K562 (cell line): ENCODE measurements around the gene GNRHR. TPM values are rescaled to one million over a fixed set of nuclear protein-coding genes. Genes with fewer than 3 reads are reported as not detected.

Experiments
- ATAC-seq: fragments of 200-7000 bp; cut with Tn5 transposase; 3 replicates; pipeline ENCODE4 v1.9.1; 2020; ENCODE audit warnings: moderate library complexity
- BruUV-seq: library from RNA; stranded (reverse); fragments of 400-500 nt; replicated peaks from 2 replicates; lab custom pipeline; 2021; lab: Mats Ljungman, UMichigan
- CTCF ChIA-PET: fragments of 300-600 bp; formaldehyde crosslinking; extraction: SDS; loops from one replicate; lab custom pipeline; 2021; ENCODE audit warnings: low intra/inter-chr PET ratio; lab: Yijun Ruan, JAX
- POLR2A ChIA-PET: fragments of 300-600, 350-650 bp; sonication (Branson Sonifier 250); formaldehyde crosslinking; extraction: SDS; loops from one replicate; lab custom pipeline; 2021; ENCODE audit warnings: antibody characterized with exemption, inconsistent platforms; lab: Yijun Ruan, JAX
- DNase-seq, 4 experiments: peaks; one replicate each; pipeline versions ENCODE4 v3.0.0 to v3.0.0-alpha.2; 2011 to 2018; ENCODE audit warnings: low spot score in 3 of 4, mixed read lengths in 3 of 4; ENCODE audit errors: extremely low read depth in 1 of 4
- FAIRE-seq: peaks from 2 replicates; lab custom pipeline; 2011; peaks lifted over from hg19 to GRCh38; lab: Jason Lieb, UNC
- H2AFZ ChIP-seq: 2 replicates; pipeline ENCODE4 v1.6.0; 2011; ENCODE audit warnings: low read depth, low read length, control low read depth, inconsistent platforms
- H3K27ac ChIP-seq: fragments of 200-600 bp; 3 replicates; pipeline ENCODE4 v1.8.0; 2011; ENCODE audit warnings: low read depth, mild to moderate bottlenecking, control low read depth, inconsistent platforms, low read length, moderate library complexity, mixed read lengths; ENCODE audit errors: extremely low read depth
- H3K27me3 ChIP-seq, 2 experiments: fragments of 300-600 bp in 1 of 2; 2 replicates in 1 of 2; 3 replicates in 1 of 2; pipeline versions ENCODE4 v1.6.0 to v1.8.0; 2011; ENCODE audit warnings: inconsistent platforms in 2 of 2, low read length in 2 of 2, mild to moderate bottlenecking in 1 of 2, mixed read lengths in 1 of 2, moderate library complexity in 1 of 2; ENCODE audit not compliant: control insufficient read depth in 2 of 2, insufficient read depth in 2 of 2
- H3K36me3 ChIP-seq: fragments of 300-600 bp; 3 replicates; pipeline ENCODE4 v1.8.0; 2011; ENCODE audit warnings: mild to moderate bottlenecking, low read length, inconsistent platforms; ENCODE audit not compliant: control insufficient read depth, insufficient read depth
- H3K4me1 ChIP-seq, 2 experiments: fragments of 200-600 bp in 1 of 2; replicated peaks in 1 of 2; 2 replicates in 1 of 2; 3 replicates in 1 of 2; pipeline versions ENCODE4 v1.5.1 to v1.8.0; 2011; ENCODE audit warnings: inconsistent platforms in 2 of 2, low read length in 2 of 2, mild to moderate bottlenecking in 1 of 2, mixed read lengths in 1 of 2, moderate library complexity in 1 of 2; ENCODE audit not compliant: control insufficient read depth in 2 of 2, insufficient read depth in 2 of 2
- H3K4me2 ChIP-seq: 2 replicates; pipeline ENCODE4 v1.6.1; 2011; ENCODE audit warnings: low read length, control low read depth, inconsistent platforms, mixed read lengths; ENCODE audit not compliant: insufficient read depth
- H3K4me3 ChIP-seq: fragments of 200-600 bp; sonication (generic), shearing (Covaris generic); 2 replicates; pipeline ENCODE4 v1.5.1; 2016; ENCODE audit warnings: control low read depth, inconsistent platforms
- H3K79me2 ChIP-seq: fragments of 200-600 bp; 3 replicates; pipeline ENCODE4 v1.8.0; 2011; ENCODE audit warnings: low read length, inconsistent platforms; ENCODE audit not compliant: control insufficient read depth, insufficient read depth
- H3K9ac ChIP-seq, 2 experiments: 2 replicates each; pipeline versions ENCODE4 v1.6.0 to v1.6.1; 2011; ENCODE audit warnings: low read depth in 2 of 2, low read length in 2 of 2, control low read depth in 1 of 2, inconsistent platforms in 1 of 2, mild to moderate bottlenecking in 1 of 2, mixed read lengths in 1 of 2; ENCODE audit not compliant: insufficient read depth in 1 of 2
- H3K9me1 ChIP-seq: one replicate; pipeline ENCODE4 v1.6.0; 2011; ENCODE audit warnings: inconsistent platforms, mild to moderate bottlenecking, low read length, moderate library complexity; ENCODE audit not compliant: control insufficient read depth, insufficient read depth
- H3K9me3 ChIP-seq: replicated peaks from 2 replicates; pipeline ENCODE4 v1.5.1; 2011; ENCODE audit warnings: low read depth, low read length, inconsistent platforms; ENCODE audit not compliant: control insufficient read depth, insufficient read depth
- H4K20me1 ChIP-seq: replicated peaks from 2 replicates; pipeline ENCODE4 v1.6.1; 2011; ENCODE audit warnings: low read length, inconsistent platforms, mixed read lengths; ENCODE audit not compliant: control insufficient read depth, insufficient read depth
- CLOCK ChIP-seq: fragments of 250-450 bp; sonication (Bioruptor Pico); IDR thresholded peaks from 2 replicates; pipeline ENCODE4 v1.4.0; 2020; ENCODE audit warnings: mild to moderate bottlenecking, moderate library complexity, borderline replicate concordance
- GTF2A2 ChIP-seq: IDR thresholded peaks from 2 replicates; pipeline ENCODE4 v1.6.1; 2016; ENCODE audit warnings: mild to moderate bottlenecking, missing genetic modification characterization, missing compliant biosample characterization
- IRF9 ChIP-seq: fragments of 450-650 bp; IDR thresholded peaks from 2 replicates; pipeline ENCODE4 v1.6.1; 2016; ENCODE audit warnings: missing biosample characterization, missing genetic modification characterization
- JUND ChIP-seq, 2 experiments: IDR thresholded peaks; 2 replicates in 1 of 2; 3 replicates in 1 of 2; pipeline ENCODE4 v1.6.1; 2011; ENCODE audit warnings: borderline replicate concordance in 2 of 2, low read depth in 2 of 2, low read length in 2 of 2, improper control_type of control experiment in 1 of 2, missing biosample characterization in 1 of 2, missing genetic modification characterization in 1 of 2, missing genetic modification reagents in 1 of 2
- NBN ChIP-seq: fragments of 450-650 bp; IDR thresholded peaks from 2 replicates; pipeline ENCODE4 v1.6.1; 2016; ENCODE audit warnings: low read depth, mild to moderate bottlenecking
- NR1H2 ChIP-seq: sonication (generic); formaldehyde crosslinking; IDR thresholded peaks from 2 replicates; pipeline ENCODE4 v1.4.0; 2020; ENCODE audit warnings: mild to moderate bottlenecking, missing genetic modification reagents
- RCOR1 ChIP-seq, 2 experiments: IDR thresholded peaks; 2 replicates each; pipeline ENCODE4 v1.6.1; 2012; ENCODE audit warnings: low read depth in 2 of 2, low read length in 2 of 2, borderline replicate concordance in 1 of 2, improper control_type of control experiment in 1 of 2
- ZFP30 ChIP-seq: fragments of 250-450 bp; sonication (Bioruptor Pico); IDR thresholded peaks from 2 replicates; pipeline ENCODE4 v1.8.0; 2022; ENCODE audit warnings: moderate library complexity, mild to moderate bottlenecking, inconsistent platforms, borderline replicate concordance
- ZNF518B ChIP-seq: fragments of 250-450 bp; sonication (Bioruptor Pico); IDR thresholded peaks from 2 replicates; pipeline ENCODE4 v1.5.0; 2021; ENCODE audit warnings: mild to moderate bottlenecking, moderate library complexity
- WGBS: fragments of 100-300 bp; shearing (Covaris generic); methylation state at CpG from one replicate; pipeline ENCODE4 v1.1.6; 2016; ENCODE audit warnings: low coverage, mixed read lengths; ENCODE audit not compliant: insufficient coverage; ENCODE audit errors: missing lambda C conversion rate; 5-methylcytosine and 5-hydroxymethylcytosine counted together
- in situ Hi-C: fragments of 300-500 bp; cut with MboI; formaldehyde crosslinking; loops from 4 replicates; pipeline ENCODE4 v1.15.0; 2018; ENCODE audit warnings: inconsistent platforms, mixed read lengths
- intact Hi-C: fragments of 100-400 bp; cut with micrococcal nuclease; formaldehyde crosslinking; loops from 2 replicates; pipeline ENCODE4 v1.14.2; 2022
- polyA plus RNA-seq, 8 experiments: library from polyadenylated mRNA; depleted of rRNA in 4 of 8; stranded (reverse) in 5 of 8; unstranded in 3 of 8; fragments of >200 nt; fragmentation: Nextera tagmentation in 2 of 8; fragmentation: Illumina TruSeq in 1 of 8; extraction: Ambion mirVana in 2 of 8; extraction: Trizol in 1 of 8; gene quantifications; 2 replicates each; pipeline versions ENCODE4 v1.2.1 to v1.2.3, GENCODE V29; 2011 to 2014; ENCODE audit warnings: inconsistent platforms in 1 of 8, missing spikeins in 1 of 8
- total RNA-seq, 7 experiments: library from RNA; depleted of rRNA in 6 of 7; stranded (reverse); fragments of >200 nt in 6 of 7; fragmentation: Illumina TruSeq in 2 of 7; extraction: Trizol in 2 of 7; gene quantifications; 2 replicates each; pipeline versions ENCODE4 v1.2.1 to v1.2.3, GENCODE V29; 2011 to 2021; ENCODE audit warnings: low replicate concordance in 1 of 7
- TF ChIP-seq, protein P1 (sequence below): IDR thresholded peaks from 2 replicates; pipeline ENCODE4 v1.6.1; 2011; ENCODE audit warnings: borderline replicate concordance, low read depth, mild to moderate bottlenecking, moderate library complexity, low read length; ENCODE audit not compliant: insufficient read depth, poor library complexity, severe bottlenecking

The GNRHR gene
- total and polyA plus RNA-seq, 9 of the 15 experiments (the other 6 are each of a cell fraction or from before 2014, with no cell fraction given) = 0.06 to 0.13 TPM; not detected in 7

- intact Hi-C loops (no loop called here), in situ Hi-C loops (no loop called here)
- H3K4me1 ChIP-seq = no peaks in the 10 kb centered on the region
- no peaks in the 10 kb centered on the region for H3K9me3 ChIP-seq
- FAIRE-seq = no peak
- no peaks in the 10 kb centered on the region for H3K27me3 ChIP-seq
- no TSS peak for BruUV-seq
- no peak overlapping the region for H2AFZ ChIP-seq
- H3K27ac ChIP-seq = no peak overlapping the region
- H4K20me1 ChIP-seq = no peaks in the 10 kb centered on the region
- H3K79me2 ChIP-seq = no peaks in the 10 kb centered on the region
- no peak overlapping the region for H3K9ac ChIP-seq
- WGBS = 18% methylated on average over 2 of the region's 2 CpGs
- no peaks in the 10 kb centered on the region for H3K36me3 ChIP-seq
- no peak overlapping the region for H3K4me2 ChIP-seq
- DNase-seq = no peak
- H3K4me3 ChIP-seq = no peak overlapping the region
- ChIA-PET POLR2A (no interaction called here), CTCF (no interaction called here)
- H3K9me1 ChIP-seq = no peaks in the 10 kb centered on the region
- no peak for ATAC-seq
- TF ChIP-seq ZFP30 (CRISPR knock-in tag) = no peak
- no peak for TF ChIP-seq CLOCK (CRISPR knock-in tag)
- TF ChIP-seq GTF2A2 (tag) = no peak
- TF ChIP-seq NBN = no peak
- TF ChIP-seq NR1H2 (CRISPR knock-in tag) = no peak
- TF ChIP-seq, protein P1, sequence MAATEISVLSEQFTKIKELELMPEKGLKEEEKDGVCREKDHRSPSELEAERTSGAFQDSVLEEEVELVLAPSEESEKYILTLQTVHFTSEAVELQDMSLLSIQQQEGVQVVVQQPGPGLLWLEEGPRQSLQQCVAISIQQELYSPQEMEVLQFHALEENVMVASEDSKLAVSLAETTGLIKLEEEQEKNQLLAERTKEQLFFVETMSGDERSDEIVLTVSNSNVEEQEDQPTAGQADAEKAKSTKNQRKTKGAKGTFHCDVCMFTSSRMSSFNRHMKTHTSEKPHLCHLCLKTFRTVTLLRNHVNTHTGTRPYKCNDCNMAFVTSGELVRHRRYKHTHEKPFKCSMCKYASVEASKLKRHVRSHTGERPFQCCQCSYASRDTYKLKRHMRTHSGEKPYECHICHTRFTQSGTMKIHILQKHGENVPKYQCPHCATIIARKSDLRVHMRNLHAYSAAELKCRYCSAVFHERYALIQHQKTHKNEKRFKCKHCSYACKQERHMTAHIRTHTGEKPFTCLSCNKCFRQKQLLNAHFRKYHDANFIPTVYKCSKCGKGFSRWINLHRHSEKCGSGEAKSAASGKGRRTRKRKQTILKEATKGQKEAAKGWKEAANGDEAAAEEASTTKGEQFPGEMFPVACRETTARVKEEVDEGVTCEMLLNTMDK = no peak
- no peak for TF ChIP-seq IRF9 (tag)
- TF ChIP-seq RCOR1 (IDR thresholded peaks at IDR 0.05; ENCODE audit: borderline replicate concordance in 1 of 2, low read depth in 2 of 2, low read length in 2 of 2) = no peak
- TF ChIP-seq ZNF518B (CRISPR knock-in tag) = no peak
- TF ChIP-seq JUND (IDR thresholded peaks at IDR 0.05; ENCODE audit: borderline replicate concordance, low read depth, low read length) = no peak
- TF ChIP-seq JUND (tag; IDR thresholded peaks at IDR 0.05; ENCODE audit: borderline replicate concordance, low read depth, low read length) = no peak
Observed at GRCh38 chr4:67785528-67785927, 31.3 kb upstream of the GNRHR start.
